ENCODE results near the gene TMPRSS2.

- TF ChIP-seq PATZ1 (CRISPR knock-in tag; IDR thresholded peaks at IDR 0.05; ENCODE audit: borderline replicate concordance) (no peak), ISL1 (CRISPR knock-in tag; IDR thresholded peaks at IDR 0.05) (no peak), PPARA (CRISPR knock-in tag; IDR thresholded peaks at IDR 0.05; ENCODE audit: borderline replicate concordance) (no peak), ZNF8 (CRISPR knock-in tag; IDR thresholded peaks at IDR 0.05) (no peak), ARNTL (CRISPR knock-in tag; IDR thresholded peaks at IDR 0.05; ENCODE audit: borderline replicate concordance, low read depth) (no peak), ZFP30 (CRISPR knock-in tag; IDR thresholded peaks at IDR 0.05) (no peak), CSDC2 (CRISPR knock-in tag; IDR thresholded peaks at IDR 0.05) (no peak), TSHZ2 (CRISPR knock-in tag; IDR thresholded peaks at IDR 0.05) (no peak)
These were observed 54.2 kb downstream of the TMPRSS2 start for GRCh38 chr21:41453761-41454160.

Measured in SK-N-SH treated with all-trans-retinoic acid at 6 μM for 48 hours (cell line).